GM19240 (cell line): Measurements from ENCODE around the gene CAPN15.
"Not testable (repeated sequence)": the region's sequence is repeated elsewhere in the genome, so short reads cannot be mapped to it uniquely, and the experiment has no call there.

Experiments
- DNase-seq: peaks from one replicate; pipeline ENCODE4 v3.0.0; 2011; ENCODE audit warnings: low spot score; ENCODE audit not compliant: insufficient read length

The CAPN15 gene

GRCh38 chr16:527015-527903, at the start of gene CAPN15:
CAPN15 (plus strand) TSS chr16:527712; CDS start chr16:546839, 19,127 bp downstream.
- DNase-seq, result peak; percentile 77

- not testable (repeated sequence) for DNase-seq
Measured at GRCh38 chr16:478287-478686, 49.2 kb upstream of the CAPN15 start.

- DNase-seq, result no peak
Measured at GRCh38 chr16:482468-483185, 44.9 kb upstream of the CAPN15 start.

- no peak for DNase-seq
Measured at GRCh38 chr16:483341-484075, 44.0 kb upstream of the CAPN15 start.

- no peak for DNase-seq
Measured at GRCh38 chr16:489606-490005, 37.9 kb upstream of the CAPN15 start.

- DNase-seq, result no peak
Measured at GRCh38 chr16:490768-491167, 36.7 kb upstream of the CAPN15 start.

- no peak for DNase-seq
Measured at GRCh38 chr16:491220-491919, 36.1 kb upstream of the CAPN15 start.

GRCh38 chr16:492211-492875, 35.2 kb upstream of the CAPN15 start:
- DNase-seq, result no peak

GRCh38 chr16:494676-495075, 32.8 kb upstream of the CAPN15 start:
- not testable (repeated sequence) for DNase-seq

- no peak for DNase-seq
Measured at GRCh38 chr16:495127-495748, 32.3 kb upstream of the CAPN15 start.

GRCh38 chr16:496097-496886, 31.2 kb upstream of the CAPN15 start:
- DNase-seq, result no peak

- DNase-seq, result no peak
Measured at GRCh38 chr16:497258-497657, 30.3 kb upstream of the CAPN15 start.

- DNase-seq, result no peak
Measured at GRCh38 chr16:499924-500323, 27.6 kb upstream of the CAPN15 start.

GRCh38 chr16:500709-501108, 26.8 kb upstream of the CAPN15 start:
- no peak for DNase-seq

GRCh38 chr16:502179-502943, 25.2 kb upstream of the CAPN15 start:
- DNase-seq, result no peak

GRCh38 chr16:503150-504071, 24.1 kb upstream of the CAPN15 start:
- no peak for DNase-seq

GRCh38 chr16:505479-506245, 21.9 kb upstream of the CAPN15 start:
- no peak for DNase-seq
